GM23338 (cell line): ENCODE data around the gene CLEC2D.

Experiments
- EZH2 ChIP-seq: fragments of 200-600 bp; sonication (generic); IDR thresholded peaks from one replicate; pipeline ENCODE4 v1.8.0; 2017; ENCODE audit warnings: antibody characterized with exemption, mild to moderate bottlenecking, low read depth; ENCODE audit not compliant: unreplicated experiment
- POLR2AphosphoS5 ChIP-seq: IDR thresholded peaks from 2 replicates; pipeline ENCODE4 v1.6.1; 2016; ENCODE audit warnings: antibody characterized with exemption, low read depth
- TF ChIP-seq, protein P1 (sequence below), 2 experiments: fragments of 200-600 bp in 1 of 2; sonication (generic) in 1 of 2; conservative IDR thresholded peaks; 2 replicates each; pipeline versions ENCODE4 v1.5.1 to v1.6.1; 2016 to 2017; ENCODE audit warnings: antibody characterized with exemption in 2 of 2, low read depth in 2 of 2, mild to moderate bottlenecking in 2 of 2, moderate library complexity in 1 of 2

DNA sequence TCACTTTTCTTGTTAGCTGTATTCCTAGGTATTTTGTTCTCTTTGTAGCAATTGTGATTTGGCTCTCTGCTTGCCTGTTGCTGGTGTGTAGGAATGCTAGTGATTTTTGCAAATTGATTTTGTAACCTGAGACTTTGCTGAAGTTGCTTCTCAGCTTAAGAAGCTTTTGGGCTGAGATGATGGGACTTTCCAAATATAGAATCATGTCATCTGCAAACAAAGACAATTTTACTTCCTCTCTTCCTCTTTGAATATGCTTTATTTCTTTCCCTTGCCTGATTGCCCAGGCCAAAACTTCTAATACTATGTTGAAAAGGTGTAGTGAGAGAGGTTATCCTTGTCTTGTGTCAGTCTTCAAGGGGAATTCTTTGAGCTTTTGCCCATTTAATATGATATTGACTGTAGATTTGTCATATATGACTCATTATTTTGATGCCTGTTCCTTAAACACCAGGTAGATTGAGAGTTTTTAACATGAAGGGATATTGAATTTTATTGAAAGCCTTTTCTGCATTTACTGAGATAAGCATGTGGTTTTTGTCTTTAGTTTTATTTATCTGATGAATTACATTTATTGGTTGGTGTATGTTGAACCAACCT is 36.7 kb downstream of the CLEC2D start:
- TF ChIP-seq, protein P1, sequence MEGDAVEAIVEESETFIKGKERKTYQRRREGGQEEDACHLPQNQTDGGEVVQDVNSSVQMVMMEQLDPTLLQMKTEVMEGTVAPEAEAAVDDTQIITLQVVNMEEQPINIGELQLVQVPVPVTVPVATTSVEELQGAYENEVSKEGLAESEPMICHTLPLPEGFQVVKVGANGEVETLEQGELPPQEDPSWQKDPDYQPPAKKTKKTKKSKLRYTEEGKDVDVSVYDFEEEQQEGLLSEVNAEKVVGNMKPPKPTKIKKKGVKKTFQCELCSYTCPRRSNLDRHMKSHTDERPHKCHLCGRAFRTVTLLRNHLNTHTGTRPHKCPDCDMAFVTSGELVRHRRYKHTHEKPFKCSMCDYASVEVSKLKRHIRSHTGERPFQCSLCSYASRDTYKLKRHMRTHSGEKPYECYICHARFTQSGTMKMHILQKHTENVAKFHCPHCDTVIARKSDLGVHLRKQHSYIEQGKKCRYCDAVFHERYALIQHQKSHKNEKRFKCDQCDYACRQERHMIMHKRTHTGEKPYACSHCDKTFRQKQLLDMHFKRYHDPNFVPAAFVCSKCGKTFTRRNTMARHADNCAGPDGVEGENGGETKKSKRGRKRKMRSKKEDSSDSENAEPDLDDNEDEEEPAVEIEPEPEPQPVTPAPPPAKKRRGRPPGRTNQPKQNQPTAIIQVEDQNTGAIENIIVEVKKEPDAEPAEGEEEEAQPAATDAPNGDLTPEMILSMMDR (conservative IDR thresholded peaks at IDR 0.05; ENCODE audit: low read depth in 2 of 2) = no peak
- TF ChIP-seq POLR2AphosphoS5 (no peak), EZH2 (no peak)
